NCI-H345 treated with DMSO at 0.1 percent for 48 hours (cell line): ENCODE results near the gene IQCK.
A peak's percentile ranks its signal among the peaks of the same experiment; 100 is the strongest.

Experiments
- DNase-seq: peaks from one replicate; lab custom pipeline; 2025; ENCODE audit not compliant: unreplicated experiment; lab: John Stamatoyannopoulos, UW

IQCK gene

DNA sequence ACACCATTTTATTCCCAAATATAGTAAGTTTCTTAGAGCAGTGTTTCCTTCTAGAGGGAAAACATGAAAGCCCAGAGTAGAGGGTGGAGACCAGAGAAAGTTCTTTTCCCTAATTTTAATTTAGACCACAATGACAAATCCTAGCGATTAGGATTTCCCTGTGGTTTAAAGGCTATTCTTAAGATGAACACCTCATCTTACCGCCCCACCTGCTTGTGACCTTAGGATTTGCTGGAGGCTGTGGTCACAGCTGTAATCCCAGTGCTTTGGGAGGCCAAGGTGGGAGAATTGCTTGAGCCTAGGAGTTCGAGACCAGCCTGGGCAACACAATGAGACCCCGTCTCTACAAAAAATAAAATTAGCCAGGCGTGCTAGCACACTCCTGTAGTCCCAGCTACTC, 115.5 kb downstream of the IQCK start:
- DNase-seq, result no peak

- no peak for DNase-seq
Observed at GRCh38 chr16:19835196-19835595, 117.1 kb downstream of the IQCK start.

GRCh38 chr16:19835968-19836421, 117.9 kb downstream of the IQCK start:
- no peak for DNase-seq

GRCh38 chr16:19837331-19837980, 119.4 kb downstream of the IQCK start:
- no peak for DNase-seq

GRCh38 chr16:19837984-19838707, 120.1 kb downstream of the IQCK start:
- no peak for DNase-seq

GRCh38 chr16:19840524-19841110, 122.5 kb downstream of the IQCK start:
- DNase-seq, result peak; percentile 12

DNA sequence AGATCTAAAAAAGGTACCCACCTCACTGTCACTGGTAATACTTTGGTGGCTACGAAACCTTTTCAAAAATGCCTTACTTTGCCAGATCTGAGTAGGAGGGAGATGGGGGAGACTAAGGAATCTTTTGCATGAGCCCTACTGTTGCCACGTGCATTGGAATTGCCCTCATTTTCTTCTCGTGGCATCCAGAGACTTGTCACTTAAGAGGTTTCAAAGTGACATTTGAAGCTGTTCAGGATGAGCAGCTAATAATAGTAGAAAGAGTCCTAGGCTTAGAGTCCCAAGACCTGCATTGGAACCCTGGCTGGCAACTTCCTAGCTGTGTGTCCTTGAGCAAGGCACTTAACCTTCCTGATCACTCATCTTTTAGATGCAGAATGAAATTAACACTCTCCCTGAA, 123.1 kb downstream of the IQCK start:
- no peak for DNase-seq

DNA sequence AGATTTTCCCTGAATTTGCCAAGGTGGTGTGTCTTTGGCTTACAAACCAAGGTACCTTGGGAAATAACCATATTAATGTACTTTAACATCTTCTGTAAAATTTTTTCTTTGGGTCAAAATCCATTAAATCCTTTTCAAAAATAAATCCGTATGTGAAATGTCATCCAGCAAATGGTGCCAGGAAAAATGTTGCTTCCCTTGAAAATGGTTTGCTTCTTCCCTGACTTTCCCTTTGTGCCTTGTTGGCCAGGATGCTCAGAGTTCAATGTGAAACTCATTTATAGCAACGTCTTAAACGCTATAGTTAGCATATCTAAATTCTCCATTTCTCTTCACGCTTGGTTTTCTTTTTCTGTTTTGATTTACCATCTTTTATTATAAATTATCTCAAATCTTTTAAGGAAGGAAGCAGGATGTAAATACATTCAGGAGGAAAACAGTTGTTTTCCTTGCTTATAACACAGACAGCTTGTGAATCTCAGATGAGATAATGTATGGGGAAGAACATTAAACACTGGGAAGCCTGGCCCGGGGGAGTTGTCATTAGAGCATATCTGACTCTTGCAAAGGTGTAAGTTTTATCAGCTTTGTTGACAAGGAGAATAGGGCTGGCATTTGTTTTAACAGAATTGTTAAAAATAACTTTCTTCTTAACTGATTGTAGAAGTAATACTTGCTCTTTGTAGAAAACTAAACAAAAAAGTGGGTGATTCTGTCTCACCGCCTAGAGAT, 124.5 kb downstream of the IQCK start:
- DNase-seq, result no peak

DNA sequence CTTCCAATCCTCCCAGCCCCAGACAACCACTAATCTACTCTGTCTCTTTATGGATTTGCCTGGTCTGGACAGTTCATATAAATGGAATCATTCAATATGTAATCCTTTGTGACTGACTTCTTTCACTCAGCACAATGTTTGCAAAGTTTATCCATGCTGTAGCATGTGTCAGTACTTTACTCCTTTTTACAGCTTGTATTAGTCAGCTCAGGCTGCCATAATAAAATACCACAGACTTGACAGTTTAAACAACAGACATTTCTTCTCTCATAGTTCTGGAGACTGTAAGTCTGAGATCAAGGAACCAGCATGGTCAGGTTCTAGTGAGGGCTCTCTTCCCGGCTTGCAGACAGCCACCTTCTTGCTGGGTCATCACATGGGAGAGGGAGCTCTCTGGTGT, 125.3 kb downstream of the IQCK start:
- no peak for DNase-seq

GRCh38 chr16:19844945-19845641, 127.0 kb downstream of the IQCK start:
- no peak for DNase-seq

DNA sequence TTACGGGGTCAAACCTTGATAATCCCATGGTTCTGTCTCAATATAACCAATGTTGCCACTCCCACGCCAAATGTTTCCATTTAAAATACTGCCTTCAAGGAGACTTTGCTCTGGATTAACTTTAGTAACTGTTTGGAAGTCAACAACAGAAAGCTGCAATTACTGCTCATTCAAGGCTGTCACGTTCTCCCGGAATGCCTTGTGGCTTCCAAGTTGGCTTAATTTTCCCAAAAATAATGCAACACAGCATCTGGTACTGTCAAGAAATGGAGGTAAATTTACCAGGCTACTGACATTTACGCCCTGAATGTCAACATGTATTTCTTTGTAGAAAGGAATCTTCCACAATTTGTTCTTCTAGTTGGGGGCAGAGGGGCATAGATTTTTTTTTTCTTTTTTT, 128.4 kb downstream of the IQCK start:
- DNase-seq, result no peak

GRCh38 chr16:19848756-19849155, 130.7 kb downstream of the IQCK start:
- DNase-seq, result no peak

- DNase-seq, result no peak
Observed at GRCh38 chr16:19850131-19850817, 132.2 kb downstream of the IQCK start.

DNA sequence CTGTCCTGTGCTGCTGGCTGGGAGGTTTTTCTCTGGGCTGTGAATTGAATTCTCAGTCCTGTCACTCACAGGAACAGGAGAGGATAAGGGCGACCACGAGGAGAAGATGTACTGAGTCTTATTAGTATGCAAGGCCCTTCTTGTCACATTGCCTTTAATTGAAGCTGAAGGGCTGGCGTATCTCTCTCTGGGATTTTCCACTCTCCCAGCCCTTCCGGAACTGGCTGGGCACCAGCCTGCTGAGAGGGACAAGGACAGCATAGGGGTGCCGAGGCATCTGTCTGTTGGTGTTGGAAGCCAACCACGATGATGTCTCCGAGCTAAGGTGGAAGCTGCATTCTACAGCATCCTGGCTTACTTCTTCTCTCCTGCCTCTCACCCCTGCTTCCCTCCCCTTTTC, 133.4 kb downstream of the IQCK start:
- no peak for DNase-seq

GRCh38 chr16:19853132-19853741, 135.2 kb downstream of the IQCK start:
- no peak for DNase-seq

- no peak for DNase-seq
Observed at GRCh38 chr16:19853742-19854542, 135.9 kb downstream of the IQCK start.

DNA sequence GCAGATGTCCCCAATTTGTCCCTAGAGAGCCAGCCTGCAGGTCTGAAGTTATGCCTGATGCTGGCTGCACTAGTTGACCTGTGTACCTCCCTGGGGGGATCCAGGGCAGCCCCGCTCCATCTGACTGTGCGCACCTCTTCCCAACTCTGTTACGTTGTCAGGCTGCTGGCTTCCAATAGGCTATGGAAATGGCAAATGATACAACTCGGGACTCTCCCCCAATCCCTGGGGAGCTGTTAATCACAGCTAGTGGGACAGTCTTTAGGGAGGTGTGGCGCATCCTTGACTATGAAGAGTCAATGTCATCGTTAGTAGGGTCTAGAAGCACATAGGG, 136.4 kb downstream of the IQCK start:
- DNase-seq, result no peak

- no peak for DNase-seq
Observed at GRCh38 chr16:19856120-19856519, 138.0 kb downstream of the IQCK start.

DNA sequence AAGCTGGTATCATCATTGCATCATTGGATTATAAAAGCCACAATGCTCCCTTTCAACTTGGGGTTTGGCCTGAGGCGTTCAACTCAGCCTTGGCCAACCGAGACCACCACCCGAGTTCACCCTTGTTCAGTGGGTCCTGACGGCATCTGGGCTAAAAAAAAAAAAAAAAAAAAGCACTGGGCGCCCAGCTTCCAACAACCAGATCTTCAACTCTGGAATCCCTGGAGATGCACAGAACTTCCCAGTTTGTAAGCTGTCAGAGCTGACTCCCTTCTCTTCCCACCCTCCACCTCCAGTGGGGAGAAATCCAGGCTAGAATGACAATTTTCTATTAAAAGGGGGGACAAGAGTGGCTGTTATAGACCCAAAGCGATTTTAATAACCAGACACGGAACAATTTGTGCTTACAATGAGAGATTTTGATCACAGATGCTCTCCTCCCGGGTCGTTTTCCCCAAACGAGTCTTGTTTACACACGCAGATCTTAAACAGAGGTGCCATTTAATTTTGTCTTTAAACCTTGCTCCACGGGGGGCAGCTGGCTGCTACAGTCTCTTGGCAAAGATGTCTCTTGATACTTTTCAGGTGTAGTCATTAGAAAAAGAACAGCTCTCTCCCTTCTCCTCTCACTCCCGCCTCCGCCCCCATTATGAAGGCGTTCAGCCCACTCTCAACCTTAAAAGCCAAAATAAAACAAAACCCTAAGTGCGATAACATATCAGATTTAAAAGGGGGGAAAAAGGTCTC, 139.7 kb downstream of the IQCK start:
- DNase-seq, result no peak
